BLaER1 treated with 17β-estradiol and CSF1 and Interleukin-3, amounts not matched to agents 10 nM and 100 nM (cell line): ENCODE results near the gene OXER1.

ENCODE experiments used
- H3K27ac ChIP-seq, 11 experiments: shearing (Covaris generic); formaldehyde crosslinking; 2 replicates each; pipeline ENCODE4 v1.8.1; 2022
- H3K27me3 ChIP-seq, 11 experiments: shearing (Covaris generic); formaldehyde crosslinking; 2 replicates each; pipeline ENCODE4 v1.8.1; 2022
- H3K36me3 ChIP-seq, 11 experiments: shearing (Covaris generic); formaldehyde crosslinking; 2 replicates each; pipeline ENCODE4 v1.8.1; 2022
- H3K4me1 ChIP-seq, 10 experiments: shearing (Covaris generic); formaldehyde crosslinking; 2 replicates each; pipeline ENCODE4 v1.8.1; 2022
- H3K4me2 ChIP-seq, 11 experiments: shearing (Covaris generic); formaldehyde crosslinking; 2 replicates each; pipeline ENCODE4 v1.8.1; 2022
- H3K4me3 ChIP-seq, 10 experiments: shearing (Covaris generic); formaldehyde crosslinking; 2 replicates each; pipeline ENCODE4 v1.8.1; 2022
- H3K9ac ChIP-seq, 11 experiments: shearing (Covaris generic); formaldehyde crosslinking; 2 replicates each; pipeline ENCODE4 v1.8.1; 2022
- H3K9me3 ChIP-seq, 11 experiments: shearing (Covaris generic); formaldehyde crosslinking; replicated peaks in 1 of 11; 2 replicates each; pipeline ENCODE4 v1.8.1; 2022
- H4K20me1 ChIP-seq, 11 experiments: shearing (Covaris generic); formaldehyde crosslinking; 2 replicates each; pipeline ENCODE4 v1.8.1; 2022
- Cebpa-rat ChIP-seq, 11 experiments: shearing (Covaris generic); IDR thresholded peaks; 2 replicates each; pipeline ENCODE4 v1.8.1; 2022

OXER1 gene

GRCh38 chr2:42762155-42762554 is 1.8 kb downstream of the OXER1 start:
- H3K9me3 ChIP-seq = no peaks in the 10 kb centered on the region
- H3K36me3 ChIP-seq = peaks cover 0 to 14% (median 0%) of the 10 kb centered on the region in 11 experiments; a peak in 6 of 22 replicates
- TF ChIP-seq Cebpa-rat (IDR thresholded peaks at IDR 0.05) = no peak
- no peak overlapping the region for H3K9ac ChIP-seq
- 0 out of 22 replicates have a peak, but pooled peaks cover 0 to 2% (median 0%) of the 10 kb centered on the region in 11 experiments for H3K27me3 ChIP-seq
- no peak overlapping the region for H3K4me3 ChIP-seq
- H3K4me1 ChIP-seq = peaks cover 17 to 62% (median 32%) of the 10 kb centered on the region in 10 experiments
- peak overlapping the region in 2 of 11 experiments; percentile 79 to 83; a peak in 2 of 22 replicates for H3K4me2 ChIP-seq
- peak overlapping the region in 3 of 11 experiments; percentile 9 to 85 (median 83); a peak in 4 of 22 replicates for H3K27ac ChIP-seq
- H4K20me1 ChIP-seq = peaks cover 0 to 1% (median 0%) of the 10 kb centered on the region in 11 experiments; a peak in 1 of 22 replicates

GRCh38 chr2:42761554-42761953 is 2.4 kb downstream of the OXER1 start:
- TF ChIP-seq Cebpa-rat (IDR thresholded peaks at IDR 0.05) = no peak
- Histone ChIP-seq H3K9ac (no peak overlapping the region), H3K4me3 (no peak overlapping the region), H3K4me1 (peaks cover 23 to 63% (median 38%) of the 10 kb centered on the region in 10 experiments), H3K4me2 (peak overlapping the region in 2 of 11 experiments; percentile 18 to 37; a peak in 3 of 22 replicates), H3K27ac (peak overlapping the region in 3 of 11 experiments; percentile 9 to 85 (median 40); a peak in 3 of 22 replicates), H3K36me3 (peaks cover 0 to 14% (median 0%) of the 10 kb centered on the region in 11 experiments; a peak in 6 of 22 replicates), H4K20me1 (peaks cover 0 to 7% (median 0%) of the 10 kb centered on the region in 11 experiments; a peak in 1 of 22 replicates), H3K27me3 (peaks cover 0 to 8% (median 0%) of the 10 kb centered on the region in 11 experiments; a peak in 1 of 22 replicates), H3K9me3 (no peaks in the 10 kb centered on the region)

- Histone ChIP-seq H3K4me2 (no peak overlapping the region), H3K4me1 (peaks cover 44 to 68% (median 52%) of the 10 kb centered on the region in 10 experiments), H4K20me1 (peaks cover 0 to 35% (median 0%) of the 10 kb centered on the region in 11 experiments; a peak in 2 of 22 replicates), H3K27me3 (peaks cover 0 to 30% (median 0%) of the 10 kb centered on the region in 11 experiments; a peak in 4 of 22 replicates), H3K4me3 (no peak overlapping the region), H3K36me3 (peaks cover 0 to 14% (median 0%) of the 10 kb centered on the region in 11 experiments; a peak in 6 of 22 replicates), H3K9ac (no peak overlapping the region), H3K9me3 (no peaks in the 10 kb centered on the region), H3K27ac (no peak overlapping the region)
- TF ChIP-seq Cebpa-rat (IDR thresholded peaks at IDR 0.05) = no peak
Measured at GRCh38 chr2:42758751-42759150, 5.2 kb downstream of the OXER1 start.

GRCh38 chr2:42757981-42758740 is 5.8 kb downstream of the OXER1 start:
- Histone ChIP-seq H3K4me2 (peak overlapping the region in 4 of 11 experiments; percentile 13 to 87 (median 84); a peak in 3 of 22 replicates), H3K9ac (no peak overlapping the region), H3K36me3 (peaks cover 0 to 14% (median 0%) of the 10 kb centered on the region in 11 experiments; a peak in 6 of 22 replicates), H3K4me3 (no peak overlapping the region), H3K27me3 (peaks cover 0 to 35% (median 0%) of the 10 kb centered on the region in 11 experiments; a peak in 4 of 22 replicates), H3K9me3 (no peaks in the 10 kb centered on the region), H3K4me1 (peaks cover 46 to 68% (median 53%) of the 10 kb centered on the region in 10 experiments), H3K27ac (peak overlapping the region in 4 of 11 experiments; percentile 11 to 95 (median 94); a peak in 4 of 22 replicates), H4K20me1 (peaks cover 0 to 39% (median 0%) of the 10 kb centered on the region in 11 experiments; a peak in 2 of 22 replicates)
- TF ChIP-seq Cebpa-rat (IDR thresholded peaks at IDR 0.05) = no peak

GRCh38 chr2:42756966-42757513 is 6.9 kb downstream of the OXER1 start:
- Histone ChIP-seq H4K20me1 (peaks cover 0 to 45% (median 0%) of the 10 kb centered on the region in 11 experiments; a peak in 2 of 22 replicates), H3K9ac (peak overlapping the region in 9 of 11 experiments; percentile 32 to 80 (median 74); a peak in 14 of 22 replicates), H3K4me1 (peaks cover 56 to 68% (median 60%) of the 10 kb centered on the region in 10 experiments), H3K36me3 (peaks cover 0 to 14% (median 0%) of the 10 kb centered on the region in 11 experiments; a peak in 2 of 22 replicates), H3K4me3 (no peak overlapping the region), H3K27ac (peak overlapping the region in 9 of 11 experiments; percentile 13 to 97 (median 93); a peak in 17 of 22 replicates), H3K9me3 (no peaks in the 10 kb centered on the region), H3K27me3 (peaks cover 0 to 35% (median 0%) of the 10 kb centered on the region in 11 experiments; a peak in 4 of 22 replicates), H3K4me2 (peak overlapping the region; percentile 77 to 93 (median 84))
- TF ChIP-seq Cebpa-rat (IDR thresholded peaks at IDR 0.05) = no peak

- peak overlapping the region in 2 of 10 experiments; percentile 2 to 13; a peak in 3 of 20 replicates for H3K4me3 ChIP-seq
- H3K9ac ChIP-seq = peak overlapping the region in 10 of 11 experiments; percentile 32 to 80 (median 74); a peak in 17 of 22 replicates
- H3K9me3 ChIP-seq = no peaks in the 10 kb centered on the region
- H3K27ac ChIP-seq = peak overlapping the region in 9 of 11 experiments; percentile 85 to 97 (median 93); a peak in 18 of 22 replicates
- H3K27me3 ChIP-seq = peaks cover 0 to 35% (median 0%) of the 10 kb centered on the region in 11 experiments; a peak in 4 of 22 replicates
- no peak for TF ChIP-seq Cebpa-rat (IDR thresholded peaks at IDR 0.05)
- H3K36me3 ChIP-seq = peaks cover 0 to 14% (median 0%) of the 10 kb centered on the region in 11 experiments; a peak in 2 of 22 replicates
- peaks cover 60 to 69% (median 68%) of the 10 kb centered on the region in 10 experiments for H3K4me1 ChIP-seq
- H3K4me2 ChIP-seq = peak overlapping the region; percentile 77 to 93 (median 84)
- peaks cover 0 to 51% (median 0%) of the 10 kb centered on the region in 11 experiments; a peak in 2 of 22 replicates for H4K20me1 ChIP-seq
Measured at GRCh38 chr2:42756150-42756775, 7.7 kb downstream of the OXER1 start.

GRCh38 chr2:42755191-42755880 is 8.6 kb downstream of the OXER1 start:
- Histone ChIP-seq H3K4me2 (peak overlapping the region; percentile 77 to 93 (median 84)), H4K20me1 (peaks cover 0 to 57% (median 0%) of the 10 kb centered on the region in 11 experiments; a peak in 2 of 22 replicates), H3K27ac (peak overlapping the region in 10 of 11 experiments; percentile 17 to 97 (median 92); a peak in 19 of 22 replicates), H3K4me1 (peaks cover 70 to 79% (median 76%) of the 10 kb centered on the region in 10 experiments), H3K4me3 (peak overlapping the region in 1 of 10 experiments; percentile 2; a peak in 2 of 20 replicates), H3K27me3 (peaks cover 0 to 39% (median 0%) of the 10 kb centered on the region in 11 experiments; a peak in 4 of 22 replicates), H3K9ac (peak overlapping the region in 9 of 11 experiments; percentile 66 to 80 (median 74); a peak in 18 of 22 replicates), H3K9me3 (no peaks in the 10 kb centered on the region), H3K36me3 (peaks cover 0 to 14% (median 0%) of the 10 kb centered on the region in 11 experiments; a peak in 2 of 22 replicates)
- TF ChIP-seq Cebpa-rat (IDR thresholded peaks at IDR 0.05) = no peak
